ENCODE measurements around the gene RIT2. TPM values are rescaled to one million over a fixed set of nuclear protein-coding genes. Genes with fewer than 3 reads are reported as not detected.

RIT2 gene
- total RNA-seq, 1 experiment from 2014 or later, result not detected

- in situ Hi-C loops (cut with HindIII; ENCODE audit: low sequenced_read_pairs), result no loop called here
- DNase-seq (ENCODE audit: low spot score), result no peak
Observed at GRCh38 chr18:43034683-43035500, 80.6 kb downstream of the RIT2 start.

GRCh38 chr18:43031169-43031568 lies 84.3 kb downstream of the RIT2 start:
- in situ Hi-C loops (cut with HindIII; ENCODE audit: low sequenced_read_pairs), result no loop called here
- DNase-seq (ENCODE audit: low spot score), result no peak

- in situ Hi-C loops (cut with HindIII; ENCODE audit: low sequenced_read_pairs), result no loop called here
- DNase-seq (ENCODE audit: low spot score), result no peak
Observed at GRCh38 chr18:43029414-43029813, 86.1 kb downstream of the RIT2 start.

GRCh38 chr18:43022874-43023273 lies 92.6 kb downstream of the RIT2 start:
- DNase-seq (ENCODE audit: low spot score), result no peak
- in situ Hi-C loops (cut with HindIII; ENCODE audit: low sequenced_read_pairs), result no loop called here

- in situ Hi-C loops (cut with HindIII; ENCODE audit: low sequenced_read_pairs), result no loop called here
- no peak for DNase-seq (ENCODE audit: low spot score)
Observed at GRCh38 chr18:43017622-43018021, 97.9 kb downstream of the RIT2 start.

- in situ Hi-C loops (cut with HindIII; ENCODE audit: low sequenced_read_pairs), result no loop called here
- DNase-seq (ENCODE audit: low spot score), result no peak
Observed at GRCh38 chr18:43013486-43013885, 102.0 kb downstream of the RIT2 start.

- no peak for DNase-seq (ENCODE audit: low spot score)
- in situ Hi-C loops (cut with HindIII; ENCODE audit: low sequenced_read_pairs), result no loop called here
Observed at GRCh38 chr18:43012951-43013350, 102.5 kb downstream of the RIT2 start.

- DNase-seq (ENCODE audit: low spot score), result no peak
- in situ Hi-C loops (cut with HindIII; ENCODE audit: low sequenced_read_pairs), result no loop called here
Observed at GRCh38 chr18:43010611-43011010, 104.9 kb downstream of the RIT2 start.

GRCh38 chr18:43009674-43010073 lies 105.8 kb downstream of the RIT2 start:
- no peak for DNase-seq (ENCODE audit: low spot score)
- in situ Hi-C loops (cut with HindIII; ENCODE audit: low sequenced_read_pairs), result no loop called here

GRCh38 chr18:43007365-43007764 lies 108.1 kb downstream of the RIT2 start:
- in situ Hi-C loops (cut with HindIII; ENCODE audit: low sequenced_read_pairs), result no loop called here

GRCh38 chr18:43004421-43004820 lies 111.1 kb downstream of the RIT2 start:
- in situ Hi-C loops (cut with HindIII; ENCODE audit: low sequenced_read_pairs), result no loop called here
- no peak for DNase-seq (ENCODE audit: low spot score)

More at GRCh38 chr18:43007365-43007764, 108.1 kb downstream of the RIT2 start:
- DNase-seq (ENCODE audit: low spot score), result no peak

GRCh38 chr18:43001821-43002220 lies 113.7 kb downstream of the RIT2 start:
- in situ Hi-C loops (cut with HindIII; ENCODE audit: low sequenced_read_pairs), result no loop called here

GRCh38 chr18:42996824-42997223 lies 118.7 kb downstream of the RIT2 start:
- no peak for DNase-seq (ENCODE audit: low spot score)
- in situ Hi-C loops (cut with HindIII; ENCODE audit: low sequenced_read_pairs), result no loop called here

More at GRCh38 chr18:43001821-43002220, 113.7 kb downstream of the RIT2 start:
- no peak for DNase-seq (ENCODE audit: low spot score)

- DNase-seq (ENCODE audit: low spot score), result no peak
- in situ Hi-C loops (cut with HindIII; ENCODE audit: low sequenced_read_pairs), result no loop called here
Observed at GRCh38 chr18:42980426-42980825, 135.1 kb downstream of the RIT2 start.

- peak; percentile 54 for DNase-seq (ENCODE audit: low spot score)
- in situ Hi-C loops (cut with HindIII; ENCODE audit: low sequenced_read_pairs), result no loop called here
Observed at GRCh38 chr18:42977982-42978637, 137.4 kb downstream of the RIT2 start.

- peak; percentile 67 for DNase-seq (ENCODE audit: low spot score)
- in situ Hi-C loops (cut with HindIII; ENCODE audit: low sequenced_read_pairs), result no loop called here
Observed at GRCh38 chr18:42976869-42977590, 138.5 kb downstream of the RIT2 start.

- in situ Hi-C loops (cut with HindIII; ENCODE audit: low sequenced_read_pairs), result no loop called here
- no peak for DNase-seq (ENCODE audit: low spot score)
Observed at GRCh38 chr18:42969366-42969765, 146.1 kb downstream of the RIT2 start.

GRCh38 chr18:42961298-42961697 lies 154.2 kb downstream of the RIT2 start:
- no peak for DNase-seq (ENCODE audit: low spot score)
- in situ Hi-C loops (cut with HindIII; ENCODE audit: low sequenced_read_pairs), result no loop called here

GRCh38 chr18:42959528-42959927 lies 156.0 kb downstream of the RIT2 start:
- in situ Hi-C loops (cut with HindIII; ENCODE audit: low sequenced_read_pairs), result no loop called here
- no peak for DNase-seq (ENCODE audit: low spot score)

- in situ Hi-C loops (cut with HindIII; ENCODE audit: low sequenced_read_pairs), result no loop called here
Observed at GRCh38 chr18:42958353-42958752, 157.1 kb downstream of the RIT2 start.

More at GRCh38 chr18:42958353-42958752, 157.1 kb downstream of the RIT2 start:
- no peak for DNase-seq (ENCODE audit: low spot score)

Measured in G401 (cell line).